Ishikawa (cell line): ENCODE measurements around the gene IFI27L1.

ENCODE experiments used
- CEBPB ChIP-seq: IDR thresholded peaks from 2 replicates; pipeline ENCODE4 v1.6.1; 2012
- CREB1 ChIP-seq: IDR thresholded peaks from 2 replicates; pipeline ENCODE4 v1.6.1; 2012; ENCODE audit warnings: low read depth
- EGR1 ChIP-seq: IDR thresholded peaks from 2 replicates; pipeline ENCODE4 v1.6.1; 2012
- EP300 ChIP-seq: IDR thresholded peaks from 2 replicates; pipeline ENCODE4 v1.6.1; 2012; ENCODE audit warnings: borderline replicate concordance
- FOXM1 ChIP-seq: IDR thresholded peaks from 2 replicates; pipeline ENCODE4 v1.6.1; 2012; ENCODE audit warnings: low read depth, borderline replicate concordance
- MAX ChIP-seq: IDR thresholded peaks from 2 replicates; pipeline ENCODE4 v1.6.1; 2012
- NFIC ChIP-seq: IDR thresholded peaks from 2 replicates; pipeline ENCODE4 v1.6.1; 2012
- RAD21 ChIP-seq: IDR thresholded peaks from 2 replicates; pipeline ENCODE4 v1.6.1; 2012; ENCODE audit warnings: low read depth
- REST ChIP-seq: IDR thresholded peaks from 2 replicates; pipeline ENCODE4 v1.6.1; 2012; ENCODE audit warnings: low read depth, mild to moderate bottlenecking
- TAF1 ChIP-seq: IDR thresholded peaks from 2 replicates; pipeline ENCODE4 v1.6.1; 2012; ENCODE audit warnings: low read depth, mild to moderate bottlenecking
- TCF12 ChIP-seq: IDR thresholded peaks from 2 replicates; pipeline ENCODE4 v1.6.1; 2012; ENCODE audit warnings: low read depth
- TEAD4 ChIP-seq: IDR thresholded peaks from 2 replicates; pipeline ENCODE4 v1.6.1; 2012
- YY1 ChIP-seq: IDR thresholded peaks from 2 replicates; pipeline ENCODE4 v1.6.1; 2012; ENCODE audit warnings: low read depth
- ZBTB7A ChIP-seq: IDR thresholded peaks from 2 replicates; pipeline ENCODE4 v1.6.1; 2012; ENCODE audit warnings: low read depth
- TF ChIP-seq, protein P1 (sequence below): IDR thresholded peaks from 2 replicates; pipeline ENCODE4 v1.6.1; 2012

The IFI27L1 gene

GRCh38 chr14:94041551-94042346, 39.4 kb upstream of the IFI27L1 start:
- TF ChIP-seq REST (no peak), TCF12 (no peak), TAF1 (no peak), FOXM1 (no peak), CEBPB (no peak), ZBTB7A (no peak), TEAD4 (no peak), MAX (no peak), EGR1 (no peak), RAD21 (no peak), YY1 (no peak), EP300 (no peak), NFIC (no peak), CREB1 (no peak)
- TF ChIP-seq, protein P1, sequence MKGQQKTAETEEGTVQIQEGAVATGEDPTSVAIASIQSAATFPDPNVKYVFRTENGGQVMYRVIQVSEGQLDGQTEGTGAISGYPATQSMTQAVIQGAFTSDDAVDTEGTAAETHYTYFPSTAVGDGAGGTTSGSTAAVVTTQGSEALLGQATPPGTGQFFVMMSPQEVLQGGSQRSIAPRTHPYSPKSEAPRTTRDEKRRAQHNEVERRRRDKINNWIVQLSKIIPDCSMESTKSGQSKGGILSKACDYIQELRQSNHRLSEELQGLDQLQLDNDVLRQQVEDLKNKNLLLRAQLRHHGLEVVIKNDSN, result no peak

DNA sequence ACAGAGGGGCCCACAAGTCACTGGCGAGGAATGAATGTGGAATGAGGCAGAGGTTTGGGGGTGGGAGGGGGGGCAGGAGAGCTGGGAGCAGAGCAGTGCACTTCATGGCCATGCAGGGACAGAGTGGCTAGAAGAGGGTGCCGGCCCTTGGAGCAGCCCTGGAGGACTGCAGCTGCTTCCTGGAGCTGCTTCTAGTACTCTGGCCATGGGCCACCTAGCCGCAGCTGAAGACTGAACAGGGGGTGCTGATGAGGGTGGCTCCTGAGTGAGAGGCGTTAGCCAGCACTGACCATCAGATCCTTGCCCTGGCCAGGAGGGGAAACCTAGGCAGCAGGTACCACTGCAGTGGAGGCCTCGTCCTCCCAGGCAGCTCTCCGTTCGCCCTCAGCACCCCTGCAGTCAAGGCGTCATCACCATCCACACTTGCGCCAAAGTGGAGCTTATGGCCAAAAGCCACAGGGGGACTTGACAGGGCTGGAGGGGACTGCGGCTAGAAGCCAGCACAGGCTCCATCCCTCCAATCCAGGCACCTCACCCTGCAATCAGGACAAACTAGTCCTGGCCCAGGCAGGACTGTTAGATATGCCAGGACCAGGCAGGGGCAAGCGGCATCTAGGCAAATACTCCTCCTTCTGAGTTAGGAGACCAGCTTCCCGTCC, 38.5 kb upstream of the IFI27L1 start:
- TF ChIP-seq MAX, result no peak
- no peak for TF ChIP-seq YY1
- TF ChIP-seq NFIC, result no peak
- TF ChIP-seq FOXM1, result no peak
- TF ChIP-seq EP300, result no peak
- no peak for TF ChIP-seq ZBTB7A
- TF ChIP-seq EGR1, result no peak
- no peak for TF ChIP-seq TCF12

GRCh38 chr14:94043111-94043755, 37.9 kb upstream of the IFI27L1 start:
- TF ChIP-seq, protein P1, result no peak
- no peak for TF ChIP-seq REST
- no peak for TF ChIP-seq EP300
- TF ChIP-seq TCF12, result no peak
- no peak for TF ChIP-seq MAX
- no peak for TF ChIP-seq RAD21
- no peak for TF ChIP-seq NFIC
- TF ChIP-seq FOXM1, result no peak
- TF ChIP-seq YY1, result no peak
- TF ChIP-seq ZBTB7A, result no peak
- no peak for TF ChIP-seq CEBPB

GRCh38 chr14:94043756-94044475, 37.2 kb upstream of the IFI27L1 start:
- TF ChIP-seq REST, result no peak
- no peak for TF ChIP-seq NFIC
